ENCODE results near the gene LSM2.

The LSM2 gene

DNA sequence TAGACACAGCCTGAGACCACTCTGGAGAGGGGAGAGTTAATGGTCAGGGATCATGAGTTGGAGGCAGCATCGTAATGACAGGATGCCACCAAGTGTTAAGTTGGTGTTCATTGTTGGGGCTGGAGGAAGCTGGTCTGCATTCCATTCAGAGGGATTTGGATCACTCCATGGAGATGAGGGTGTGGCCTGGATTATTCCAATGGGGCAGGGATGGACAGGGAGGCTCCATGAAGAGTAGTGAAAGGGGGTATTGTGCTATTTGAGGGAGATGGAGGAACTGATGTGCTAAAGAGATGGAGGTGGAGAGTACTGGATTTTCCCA is 43.2 kb downstream of the LSM2 start:
- intact Hi-C loops (cut with DNase I; ENCODE audit: low total_unique reads): no loop called here

DNA sequence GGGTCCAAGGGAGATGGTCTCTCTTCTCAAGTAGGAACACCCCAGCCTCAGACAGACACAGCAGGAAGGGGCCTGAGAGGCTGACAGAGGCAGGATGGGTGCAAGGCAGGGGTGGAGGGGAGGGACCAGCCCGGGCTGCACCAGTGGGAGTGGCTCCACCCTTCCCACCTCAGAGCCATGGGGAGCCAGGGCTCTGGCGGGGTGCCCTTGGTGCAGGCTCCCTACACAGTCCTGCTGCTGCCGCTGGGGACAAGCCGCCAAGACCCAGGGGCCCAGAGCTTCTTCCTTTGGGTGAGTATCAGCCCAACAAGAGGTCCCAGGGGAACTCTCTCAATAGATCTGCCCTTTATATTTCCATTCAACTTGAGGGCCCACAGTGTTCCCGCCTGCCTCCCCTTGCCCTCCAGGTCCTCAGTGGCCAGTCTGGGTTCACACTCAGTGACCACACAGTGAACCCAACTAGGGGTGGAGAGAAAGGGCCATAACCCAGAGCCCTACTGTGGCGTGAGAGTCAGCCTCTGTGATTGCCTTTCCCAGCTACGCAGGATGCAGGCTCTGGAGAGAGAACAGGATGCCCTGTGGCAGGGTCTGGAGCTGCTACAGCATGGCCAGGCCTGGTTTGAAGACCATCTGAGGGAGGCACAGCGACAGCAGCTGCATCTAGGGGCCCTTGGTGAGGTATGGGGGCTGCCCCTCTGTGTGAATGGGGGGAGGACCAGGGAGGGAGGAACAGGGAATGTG is 43.7 kb downstream of the LSM2 start:
- H3K36me3 ChIP-seq: peaks cover 0 to 19% (median 0%) of the 10 kb centered on the region in 3 donors
- TF ChIP-seq, protein P1, sequence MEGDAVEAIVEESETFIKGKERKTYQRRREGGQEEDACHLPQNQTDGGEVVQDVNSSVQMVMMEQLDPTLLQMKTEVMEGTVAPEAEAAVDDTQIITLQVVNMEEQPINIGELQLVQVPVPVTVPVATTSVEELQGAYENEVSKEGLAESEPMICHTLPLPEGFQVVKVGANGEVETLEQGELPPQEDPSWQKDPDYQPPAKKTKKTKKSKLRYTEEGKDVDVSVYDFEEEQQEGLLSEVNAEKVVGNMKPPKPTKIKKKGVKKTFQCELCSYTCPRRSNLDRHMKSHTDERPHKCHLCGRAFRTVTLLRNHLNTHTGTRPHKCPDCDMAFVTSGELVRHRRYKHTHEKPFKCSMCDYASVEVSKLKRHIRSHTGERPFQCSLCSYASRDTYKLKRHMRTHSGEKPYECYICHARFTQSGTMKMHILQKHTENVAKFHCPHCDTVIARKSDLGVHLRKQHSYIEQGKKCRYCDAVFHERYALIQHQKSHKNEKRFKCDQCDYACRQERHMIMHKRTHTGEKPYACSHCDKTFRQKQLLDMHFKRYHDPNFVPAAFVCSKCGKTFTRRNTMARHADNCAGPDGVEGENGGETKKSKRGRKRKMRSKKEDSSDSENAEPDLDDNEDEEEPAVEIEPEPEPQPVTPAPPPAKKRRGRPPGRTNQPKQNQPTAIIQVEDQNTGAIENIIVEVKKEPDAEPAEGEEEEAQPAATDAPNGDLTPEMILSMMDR (IDR thresholded peaks at IDR 0.05): no peak
- no peaks in the 10 kb centered on the region for H3K9me3 ChIP-seq
- no peak overlapping the region for H3K27ac ChIP-seq
- no peak overlapping the region for H3K4me3 ChIP-seq
- no peak for DNase-seq
- H3K4me1 ChIP-seq: peaks cover 0 to 7% (median 3%) of the 10 kb centered on the region in 4 donors
- intact Hi-C loops (cut with DNase I; ENCODE audit: low total_unique reads): no loop called here
- peaks cover 0 to 12% of the 10 kb centered on the region in 2 donors for H3K27me3 ChIP-seq

More for the DNA sequence above, 43.2 kb downstream of the LSM2 start:
- Histone ChIP-seq H3K4me1 (peaks cover 0 to 7% (median 3%) of the 10 kb centered on the region in 4 donors), H3K4me3 (no peak overlapping the region), H3K27ac (no peak overlapping the region), H3K36me3 (peaks cover 0 to 19% (median 0%) of the 10 kb centered on the region in 3 donors), H3K27me3 (peaks cover 0 to 12% of the 10 kb centered on the region in 2 donors), H3K9me3 (no peaks in the 10 kb centered on the region)
- DNase-seq: no peak
- TF ChIP-seq, protein P1 (IDR thresholded peaks at IDR 0.05): no peak

DNA sequence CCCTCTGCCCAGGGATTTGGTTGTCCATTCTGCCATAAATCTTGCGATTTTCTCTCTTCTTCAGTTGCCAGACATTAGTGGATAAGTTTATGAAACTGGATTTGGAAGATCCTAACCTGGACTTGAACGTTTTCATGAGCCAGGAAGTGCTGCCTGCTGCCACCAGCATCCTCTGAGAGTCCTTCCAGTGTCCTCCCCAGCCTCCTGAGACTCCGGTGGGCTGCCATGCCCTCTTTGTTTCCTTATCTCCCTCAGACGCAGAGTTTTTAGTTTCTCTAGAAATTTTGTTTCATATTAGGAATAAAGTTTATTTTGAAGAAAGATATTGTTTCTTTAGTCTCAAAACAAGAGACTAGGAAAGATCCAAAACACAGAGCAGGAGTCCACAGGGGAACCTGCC is 44.4 kb downstream of the LSM2 start, which contains the start of gene SAPCD1:
SAPCD1 (plus strand) TSS at position 301 of the 400 bp plus-strand sequence. CDS start 399 bp downstream, outside the sequence.
- TF ChIP-seq, protein P1 (IDR thresholded peaks at IDR 0.05): no peak
- Histone ChIP-seq H3K27ac (no peak within 1 kb of the TSS), H3K27me3 (peaks cover 0 to 12% of the 10 kb centered on the region in 2 donors), H3K36me3 (peaks cover 0 to 19% (median 0%) of the 10 kb centered on the region in 3 donors), H3K9me3 (no peaks in the 10 kb centered on the region), H3K4me1 (peaks cover 0 to 7% (median 3%) of the 10 kb centered on the region in 4 donors), H3K4me3 (no peak within 1 kb of the TSS)
- intact Hi-C loops (cut with DNase I; ENCODE audit: low total_unique reads): no loop called here
- no peak for DNase-seq

DNA sequence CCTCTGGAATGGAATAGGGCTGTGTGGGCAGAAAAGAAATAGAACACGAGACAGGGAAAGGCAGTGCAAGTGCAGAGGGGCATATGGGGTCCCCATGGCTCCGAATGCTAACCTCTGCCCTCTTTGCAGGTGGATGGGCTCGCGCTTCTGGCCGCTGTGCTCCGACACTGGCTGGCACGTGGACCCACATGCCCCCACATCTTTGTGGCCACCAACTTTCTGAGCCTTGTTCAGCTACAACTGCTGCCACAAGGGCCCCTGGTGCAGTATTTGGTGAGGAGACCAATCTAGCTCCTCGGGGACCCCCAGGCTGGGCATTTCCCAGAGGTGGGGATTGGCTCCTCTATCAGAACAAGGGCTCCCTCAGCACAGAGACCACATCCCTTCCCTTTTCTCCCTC is 45.4 kb downstream of the LSM2 start:
- no peak for DNase-seq
- intact Hi-C loops (cut with DNase I; ENCODE audit: low total_unique reads): no loop called here

DNA sequence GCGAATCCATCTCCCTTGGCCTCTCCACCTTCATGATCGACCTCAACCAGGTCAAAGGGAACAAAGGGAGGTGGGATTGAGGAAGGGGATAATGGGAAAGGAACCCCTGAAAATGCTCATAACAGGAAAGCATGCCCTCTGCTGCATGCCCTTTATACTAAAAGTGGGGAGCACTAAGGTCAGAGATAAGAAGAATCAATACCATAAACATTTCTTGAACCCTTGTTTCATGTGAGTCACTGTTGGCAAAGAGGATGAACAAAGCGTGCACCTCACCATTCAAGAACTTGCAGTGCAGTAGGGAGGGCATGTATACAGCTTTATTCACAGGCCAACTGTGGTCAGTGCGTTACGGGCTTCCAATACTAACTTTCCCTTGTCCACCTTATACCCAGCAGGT is 46.0 kb downstream of the LSM2 start:
- H3K27me3 ChIP-seq: peaks cover 0 to 4% of the 10 kb centered on the region in 2 donors
- H3K4me3 ChIP-seq: no peak overlapping the region
- no peak for DNase-seq
- TF ChIP-seq, protein P1 (IDR thresholded peaks at IDR 0.05): no peak
- no peaks in the 10 kb centered on the region for H3K9me3 ChIP-seq
- peaks cover 0 to 19% (median 0%) of the 10 kb centered on the region in 3 donors for H3K36me3 ChIP-seq
- no peaks in the 10 kb centered on the region for H3K4me1 ChIP-seq
- intact Hi-C loops (cut with DNase I; ENCODE audit: low total_unique reads): no loop called here
- H3K27ac ChIP-seq: no peak overlapping the region

More for the DNA sequence above, 45.4 kb downstream of the LSM2 start:
- no peak overlapping the region for H3K27ac ChIP-seq
- H3K4me1 ChIP-seq: peaks cover 0 to 4% (median 2%) of the 10 kb centered on the region in 4 donors
- no peak overlapping the region for H3K4me3 ChIP-seq
- no peaks in the 10 kb centered on the region for H3K9me3 ChIP-seq
- H3K27me3 ChIP-seq: peaks cover 0 to 10% of the 10 kb centered on the region in 2 donors
- peaks cover 0 to 19% (median 0%) of the 10 kb centered on the region in 3 donors for H3K36me3 ChIP-seq
- TF ChIP-seq, protein P1 (IDR thresholded peaks at IDR 0.05): no peak
